22Rv1 (cell line): ENCODE measurements around the gene RASA3.

ENCODE experiments used
- CTCF ChIP-seq: fragments of 450-650 bp; IDR thresholded peaks from 2 replicates; pipeline ENCODE4 v1.5.1; 2017; ENCODE audit warnings: mild to moderate bottlenecking
- ZFX ChIP-seq: fragments of 450-650 bp; IDR thresholded peaks from 2 replicates; pipeline ENCODE4 v1.6.1; 2017; ENCODE audit warnings: antibody characterized with exemption, borderline replicate concordance

DNA sequence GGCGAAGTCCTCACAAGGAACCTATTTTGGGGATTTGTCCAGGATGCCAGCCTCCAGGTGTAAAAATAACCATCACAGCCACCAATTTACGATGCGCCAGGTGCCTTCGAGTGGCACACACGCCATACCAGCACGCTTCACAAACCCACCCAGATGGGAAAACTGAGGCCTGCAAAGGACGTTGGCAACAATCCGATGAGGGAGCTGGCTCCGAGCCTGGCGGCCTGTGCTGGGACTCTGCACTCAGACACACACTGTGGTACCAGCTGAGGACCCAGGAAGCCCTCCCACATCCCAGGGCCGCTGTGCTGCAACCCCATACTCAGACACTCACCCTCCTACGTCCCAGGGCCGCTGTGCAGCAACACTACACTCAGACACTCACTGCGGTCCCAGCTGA lies 93.5 kb downstream of the RASA3 start:
- TF ChIP-seq CTCF (no peak), ZFX (no peak)
